GM13977 (cell line): ENCODE results near the gene SIDT2.

Source experiments
- DNase-seq: peaks from one replicate; pipeline ENCODE4 v3.0.0; 2012; ENCODE audit warnings: low spot score
- in situ Hi-C: fragments of 300-500 bp; cut with MboI; formaldehyde crosslinking; loops from one replicate; pipeline ENCODE4 v1.12.0; 2022; ENCODE audit warnings: low sequenced_read_pairs, low pct_unique_long_range_greater_than_20kb, mixed read lengths, inconsistent platforms; ENCODE audit not compliant: unreplicated experiment
- TF ChIP-seq, protein P1 (sequence below): IDR thresholded peaks from 2 replicates; pipeline ENCODE4 v1.5.1; 2012; ENCODE audit warnings: mild to moderate bottlenecking, control low read depth; ENCODE audit not compliant: insufficient read depth; ENCODE audit errors: extremely low read depth, missing control alignments

SIDT2 gene

DNA sequence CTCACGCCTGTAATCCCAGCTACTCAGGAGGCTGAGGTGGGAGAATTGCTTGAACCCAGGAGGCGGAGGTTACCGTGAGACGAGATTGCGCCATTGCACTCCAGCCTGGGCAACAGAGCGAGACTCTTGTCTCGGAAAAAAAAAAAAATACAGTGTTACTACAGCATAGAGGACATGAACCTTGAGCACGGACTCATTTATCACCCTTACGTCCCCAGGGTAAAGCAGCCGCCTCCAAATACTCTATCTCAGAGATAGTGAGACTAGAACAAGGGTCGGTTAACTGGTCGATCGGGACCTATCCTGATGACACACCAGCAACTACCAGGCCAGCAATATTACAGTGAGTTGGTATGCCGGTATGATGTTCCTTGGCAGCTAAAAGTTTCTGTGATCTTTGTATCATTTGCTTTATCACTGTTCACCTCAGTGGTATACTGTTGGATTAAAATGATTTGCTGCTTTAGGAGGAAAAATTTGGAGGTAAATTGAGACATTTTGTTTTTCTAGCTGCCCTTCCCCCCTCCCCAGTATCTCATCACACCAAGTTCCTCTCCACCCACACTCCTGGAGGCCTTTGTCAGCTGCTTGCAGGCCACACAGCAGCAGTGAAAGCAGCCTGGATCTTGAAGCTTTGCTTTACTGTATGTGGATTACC is 7.0 kb upstream of the SIDT2 start:
- TF ChIP-seq, protein P1, sequence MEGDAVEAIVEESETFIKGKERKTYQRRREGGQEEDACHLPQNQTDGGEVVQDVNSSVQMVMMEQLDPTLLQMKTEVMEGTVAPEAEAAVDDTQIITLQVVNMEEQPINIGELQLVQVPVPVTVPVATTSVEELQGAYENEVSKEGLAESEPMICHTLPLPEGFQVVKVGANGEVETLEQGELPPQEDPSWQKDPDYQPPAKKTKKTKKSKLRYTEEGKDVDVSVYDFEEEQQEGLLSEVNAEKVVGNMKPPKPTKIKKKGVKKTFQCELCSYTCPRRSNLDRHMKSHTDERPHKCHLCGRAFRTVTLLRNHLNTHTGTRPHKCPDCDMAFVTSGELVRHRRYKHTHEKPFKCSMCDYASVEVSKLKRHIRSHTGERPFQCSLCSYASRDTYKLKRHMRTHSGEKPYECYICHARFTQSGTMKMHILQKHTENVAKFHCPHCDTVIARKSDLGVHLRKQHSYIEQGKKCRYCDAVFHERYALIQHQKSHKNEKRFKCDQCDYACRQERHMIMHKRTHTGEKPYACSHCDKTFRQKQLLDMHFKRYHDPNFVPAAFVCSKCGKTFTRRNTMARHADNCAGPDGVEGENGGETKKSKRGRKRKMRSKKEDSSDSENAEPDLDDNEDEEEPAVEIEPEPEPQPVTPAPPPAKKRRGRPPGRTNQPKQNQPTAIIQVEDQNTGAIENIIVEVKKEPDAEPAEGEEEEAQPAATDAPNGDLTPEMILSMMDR = no peak
- in situ Hi-C loops = no loop called here
- DNase-seq = no peak

DNA sequence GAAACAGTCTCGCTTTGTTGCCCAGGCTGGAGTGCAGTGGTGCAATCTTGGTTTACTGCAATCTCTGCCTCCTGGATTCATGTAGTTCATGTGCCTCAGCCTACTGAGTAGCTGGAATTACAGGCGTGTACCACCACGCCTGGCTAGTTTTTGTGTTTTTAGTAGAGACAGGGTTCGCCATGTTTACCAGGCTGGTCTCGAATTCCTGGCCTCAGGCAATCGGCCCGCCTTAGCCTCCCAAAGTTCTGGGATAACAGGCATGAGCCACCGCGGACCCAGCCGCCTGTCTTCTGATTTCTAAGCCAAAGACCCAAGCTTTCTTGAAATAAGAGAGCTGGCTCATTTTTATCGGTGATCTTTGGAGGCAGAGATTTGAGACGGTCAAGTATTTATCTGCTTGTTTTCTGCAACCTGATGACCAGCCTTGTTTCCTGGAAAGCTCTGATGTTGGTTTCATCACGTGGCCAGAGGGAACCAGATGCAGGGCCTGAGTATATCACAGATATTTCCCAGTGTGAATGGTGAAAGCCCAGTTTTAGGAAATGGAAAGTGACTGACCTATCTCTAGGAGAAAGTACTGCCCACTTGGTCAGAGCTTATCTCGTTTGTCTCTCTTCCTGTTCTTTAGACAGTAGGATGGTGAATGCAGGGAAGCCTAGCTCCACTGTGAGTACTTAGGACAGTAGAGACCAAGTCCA is 5.7 kb upstream of the SIDT2 start:
- in situ Hi-C loops = no loop called here
- no peak for DNase-seq

DNA sequence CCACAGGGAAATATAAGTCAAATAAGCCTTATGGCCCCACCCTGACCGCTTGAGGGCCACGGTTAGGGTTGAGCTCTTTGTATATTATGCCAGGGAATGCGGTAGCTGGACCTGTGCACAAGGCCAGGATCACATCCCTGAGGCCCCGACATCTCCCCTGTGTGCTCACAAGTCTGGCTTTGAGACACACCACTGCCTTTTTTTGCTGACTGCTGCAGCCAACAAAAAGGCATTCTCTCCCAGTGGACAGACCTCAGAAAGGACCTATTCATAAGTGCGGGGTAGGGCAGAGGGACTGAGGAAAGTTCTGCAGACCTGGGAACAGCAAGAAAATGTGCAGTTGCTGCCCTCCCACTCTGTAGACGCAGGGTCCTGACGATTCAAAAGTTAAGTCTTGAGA is 3.4 kb upstream of the SIDT2 start:
- in situ Hi-C loops = no loop called here
- no peak for DNase-seq
- TF ChIP-seq, protein P1 = no peak

More for the DNA sequence above, 5.7 kb upstream of the SIDT2 start:
- TF ChIP-seq, protein P1 = no peak

DNA sequence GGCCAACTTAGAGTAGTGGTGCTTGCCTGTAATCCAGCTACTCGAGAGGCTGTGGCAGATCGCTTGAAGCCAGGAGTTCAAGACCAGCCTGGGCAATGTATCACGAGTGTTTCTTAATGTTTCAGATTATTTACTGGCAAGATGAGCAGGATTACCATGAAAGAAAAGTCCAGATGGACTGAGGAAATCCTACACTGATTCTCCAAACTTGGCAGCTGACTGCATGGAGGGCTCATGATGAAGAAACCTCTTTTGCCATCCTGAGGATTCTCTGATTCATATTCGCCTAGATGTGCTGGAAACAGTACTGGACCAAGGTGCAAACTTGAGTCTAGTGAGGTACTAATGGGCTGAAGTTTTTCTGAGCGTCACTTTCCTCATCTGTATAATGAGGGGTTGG is 2.8 kb upstream of the SIDT2 start:
- in situ Hi-C loops = no loop called here
- TF ChIP-seq, protein P1 = no peak
- no peak for DNase-seq

DNA sequence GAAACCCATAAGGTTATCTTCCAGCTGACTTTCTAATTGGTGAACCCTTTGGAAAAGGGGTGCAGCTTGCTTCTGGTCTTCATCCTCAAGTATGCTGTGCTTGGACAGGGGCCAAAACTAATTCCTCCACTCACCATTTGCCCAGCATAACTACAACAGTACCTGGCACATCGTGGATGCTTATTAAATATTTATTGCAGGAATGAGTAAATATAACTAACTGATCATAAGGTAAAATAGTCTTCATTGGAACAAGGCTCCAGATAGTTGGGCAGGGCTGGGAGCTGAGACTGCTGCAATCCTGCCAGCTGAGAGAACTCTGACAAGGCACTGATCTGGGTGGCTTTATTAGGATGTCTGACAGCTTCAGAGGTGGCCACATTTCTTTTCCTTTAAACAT is 2.4 kb upstream of the SIDT2 start:
- in situ Hi-C loops = no loop called here
- TF ChIP-seq, protein P1 = no peak
- no peak for DNase-seq

DNA sequence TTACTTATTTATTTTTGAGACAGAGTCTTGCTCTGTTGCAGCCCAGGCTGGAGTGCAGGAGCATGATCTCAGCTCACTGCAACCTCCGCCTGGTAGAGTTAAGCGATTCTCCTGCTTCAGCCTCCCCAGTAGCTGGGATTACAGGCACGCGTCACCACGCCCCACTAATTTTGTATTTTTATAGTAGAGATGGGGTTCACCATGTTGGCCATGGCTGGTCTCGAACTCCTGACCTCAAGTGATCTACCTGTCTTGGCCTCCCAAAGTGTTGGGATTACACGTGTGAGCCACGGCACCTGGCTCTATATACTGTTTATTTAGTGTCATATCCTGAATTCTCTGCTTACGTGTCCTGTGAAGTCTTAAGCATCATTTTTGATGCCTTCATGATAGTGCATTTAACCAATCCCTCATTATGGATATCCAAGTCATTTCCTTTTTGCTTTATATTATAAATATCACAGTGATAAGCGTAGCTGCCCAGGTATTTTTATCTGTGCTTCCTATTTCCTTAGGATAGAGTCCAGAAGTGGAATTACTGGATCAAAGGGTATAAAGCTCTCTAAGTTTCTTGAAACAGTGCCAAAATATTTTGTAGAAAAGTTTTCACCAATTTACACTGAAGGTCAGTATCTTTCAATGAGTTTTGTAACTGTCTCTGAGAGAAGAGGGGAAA is 871 bp upstream of the SIDT2 start:
- no peak for DNase-seq
- in situ Hi-C loops = no loop called here
- TF ChIP-seq, protein P1 = no peak
